WERI-Rb-1 (cell line): ENCODE measurements around the gene F3.

Experiments
- DNase-seq: peaks from one replicate; pipeline ENCODE4 v3.0.0-alpha.2; 2020
- H3K27ac ChIP-seq: fragments of 250-450 bp; sonication (Bioruptor Pico); 2 replicates; pipeline ENCODE4 v1.5.1; 2020; ENCODE audit warnings: mild to moderate bottlenecking, moderate library complexity
- H3K27me3 ChIP-seq: fragments of 250-450 bp; sonication (Bioruptor Pico); 2 replicates; pipeline ENCODE4 v1.5.1; 2021; ENCODE audit warnings: mild to moderate bottlenecking, low read depth, moderate library complexity; ENCODE audit not compliant: insufficient read depth, severe bottlenecking
- H3K36me3 ChIP-seq: fragments of 250-450 bp; sonication (Bioruptor Pico); 2 replicates; pipeline ENCODE4 v1.5.1; 2020; ENCODE audit warnings: mild to moderate bottlenecking, moderate library complexity
- H3K4me3 ChIP-seq: 2 replicates; pipeline ENCODE4 v1.5.1; 2011; ENCODE audit warnings: low read depth, mild to moderate bottlenecking, control low read depth, low read length
- H3K9me3 ChIP-seq: fragments of 250-450 bp; sonication (Bioruptor Pico); 2 replicates; pipeline ENCODE4 v1.5.1; 2021; ENCODE audit warnings: mild to moderate bottlenecking, moderate library complexity; ENCODE audit not compliant: severe bottlenecking
- TF ChIP-seq, protein P1 (sequence below): IDR thresholded peaks from 2 replicates; pipeline ENCODE4 v1.5.1; 2011; ENCODE audit warnings: low read depth, mild to moderate bottlenecking, control low read depth, inconsistent platforms, low read length

F3 gene

DNA sequence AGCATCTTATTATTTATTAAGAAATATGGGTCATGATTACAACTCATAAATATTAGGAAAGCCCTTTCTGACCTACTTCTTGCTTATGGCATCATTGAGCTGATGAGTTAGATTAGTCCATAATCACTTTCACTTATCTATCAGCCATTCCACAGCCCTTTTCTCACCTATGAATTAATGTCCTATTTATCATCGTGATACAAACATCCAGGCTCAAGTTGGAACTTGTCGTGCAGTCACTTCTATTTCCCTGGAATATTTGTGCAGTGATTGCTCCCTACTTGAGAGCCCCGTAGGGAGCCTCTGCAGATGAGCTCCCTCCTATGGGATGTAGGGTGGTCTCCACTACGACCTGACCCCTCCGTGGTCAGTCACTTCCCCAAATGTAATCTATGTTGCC, 8.1 kb upstream of the F3 start:
- Histone ChIP-seq H3K27me3 (no peaks in the 10 kb centered on the region), H3K36me3 (no peaks in the 10 kb centered on the region), H3K27ac (no peak overlapping the region), H3K9me3 (no peaks in the 10 kb centered on the region), H3K4me3 (no peak overlapping the region)
- TF ChIP-seq, protein P1, sequence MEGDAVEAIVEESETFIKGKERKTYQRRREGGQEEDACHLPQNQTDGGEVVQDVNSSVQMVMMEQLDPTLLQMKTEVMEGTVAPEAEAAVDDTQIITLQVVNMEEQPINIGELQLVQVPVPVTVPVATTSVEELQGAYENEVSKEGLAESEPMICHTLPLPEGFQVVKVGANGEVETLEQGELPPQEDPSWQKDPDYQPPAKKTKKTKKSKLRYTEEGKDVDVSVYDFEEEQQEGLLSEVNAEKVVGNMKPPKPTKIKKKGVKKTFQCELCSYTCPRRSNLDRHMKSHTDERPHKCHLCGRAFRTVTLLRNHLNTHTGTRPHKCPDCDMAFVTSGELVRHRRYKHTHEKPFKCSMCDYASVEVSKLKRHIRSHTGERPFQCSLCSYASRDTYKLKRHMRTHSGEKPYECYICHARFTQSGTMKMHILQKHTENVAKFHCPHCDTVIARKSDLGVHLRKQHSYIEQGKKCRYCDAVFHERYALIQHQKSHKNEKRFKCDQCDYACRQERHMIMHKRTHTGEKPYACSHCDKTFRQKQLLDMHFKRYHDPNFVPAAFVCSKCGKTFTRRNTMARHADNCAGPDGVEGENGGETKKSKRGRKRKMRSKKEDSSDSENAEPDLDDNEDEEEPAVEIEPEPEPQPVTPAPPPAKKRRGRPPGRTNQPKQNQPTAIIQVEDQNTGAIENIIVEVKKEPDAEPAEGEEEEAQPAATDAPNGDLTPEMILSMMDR: no peak
- no peak for DNase-seq

DNA sequence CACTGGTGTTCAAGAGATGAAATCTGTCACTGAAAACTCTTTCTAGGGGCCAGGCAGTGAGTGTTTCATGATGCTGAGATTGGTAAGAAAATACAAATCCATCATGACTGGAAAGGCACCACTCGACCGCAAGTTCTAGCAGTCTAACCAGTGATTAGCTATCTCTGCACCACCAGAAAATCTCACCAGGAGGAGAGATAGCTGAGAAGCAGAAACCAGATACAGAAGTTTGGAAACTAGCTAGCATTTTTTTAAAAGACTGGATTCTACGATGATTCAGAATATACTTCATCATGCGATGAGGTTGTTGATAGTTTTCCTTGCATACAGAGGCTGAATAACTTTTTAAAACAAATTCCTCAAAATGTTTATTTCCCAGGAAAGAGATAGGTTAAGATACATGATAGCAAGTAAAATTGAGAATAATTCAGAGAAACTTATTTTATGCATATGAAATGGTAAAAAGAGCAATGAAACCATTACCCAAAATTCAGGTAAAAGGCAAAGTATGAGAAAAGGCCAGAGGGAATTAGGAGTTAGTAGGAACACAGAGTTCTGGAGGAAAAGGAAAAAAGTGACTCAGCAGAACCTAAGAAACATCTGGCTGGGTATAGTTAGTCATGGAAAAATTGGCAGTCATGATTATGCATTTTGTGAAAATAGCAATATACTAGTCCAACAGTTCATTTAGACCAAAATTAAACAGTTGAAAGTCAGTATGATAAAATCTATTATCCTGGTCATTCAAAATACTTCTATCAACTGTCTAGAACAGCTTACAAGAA, 3.3 kb upstream of the F3 start:
- DNase-seq: no peak
- no peak overlapping the region for H3K4me3 ChIP-seq
- TF ChIP-seq, protein P1: no peak
- no peaks in the 10 kb centered on the region for H3K27me3 ChIP-seq
- H3K9me3 ChIP-seq: no peaks in the 10 kb centered on the region
- no peak overlapping the region for H3K27ac ChIP-seq
- no peaks in the 10 kb centered on the region; the same call in 1 of the 2 replicates for H3K36me3 ChIP-seq

DNA sequence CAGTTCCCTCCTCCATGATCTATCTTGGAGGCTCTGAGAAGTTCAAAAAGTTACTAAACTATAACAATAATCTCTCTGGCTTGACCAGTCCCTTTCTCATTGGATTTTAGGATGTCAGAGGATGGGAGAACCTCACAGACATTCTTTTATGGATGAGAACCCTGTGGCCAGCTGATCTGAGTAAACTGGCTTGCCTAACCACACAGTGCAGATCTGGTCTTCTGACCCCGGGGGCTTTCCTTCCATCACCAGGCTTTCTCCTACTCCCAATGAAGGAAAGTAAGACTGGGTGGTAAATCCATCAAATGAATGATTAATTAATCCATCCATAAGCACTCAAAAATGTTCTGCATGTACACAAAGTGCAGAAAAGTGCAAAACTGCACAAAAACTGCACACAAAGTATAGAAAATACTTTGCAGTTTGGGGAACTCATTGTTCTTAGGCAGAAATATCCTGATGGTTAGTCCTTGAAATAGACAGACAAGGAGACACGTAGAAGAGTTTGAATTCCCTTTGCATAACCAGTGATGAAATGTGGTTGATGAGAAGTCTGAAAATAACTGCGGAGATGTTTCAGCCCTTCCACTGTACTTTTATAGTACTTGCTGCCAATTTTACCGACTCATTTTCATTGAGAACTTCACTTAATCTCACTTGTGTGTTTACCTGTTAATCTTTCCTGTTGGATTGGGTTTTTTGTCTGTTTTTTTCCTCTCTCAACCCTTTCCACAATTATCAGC, 2.5 kb upstream of the F3 start:
- Histone ChIP-seq H3K27me3 (no peaks in the 10 kb centered on the region), H3K36me3 (no peaks in the 10 kb centered on the region; the same call in 1 of the 2 replicates), H3K27ac (no peak overlapping the region), H3K4me3 (no peak overlapping the region), H3K9me3 (no peaks in the 10 kb centered on the region)
- TF ChIP-seq, protein P1: no peak
- no peak for DNase-seq

DNA sequence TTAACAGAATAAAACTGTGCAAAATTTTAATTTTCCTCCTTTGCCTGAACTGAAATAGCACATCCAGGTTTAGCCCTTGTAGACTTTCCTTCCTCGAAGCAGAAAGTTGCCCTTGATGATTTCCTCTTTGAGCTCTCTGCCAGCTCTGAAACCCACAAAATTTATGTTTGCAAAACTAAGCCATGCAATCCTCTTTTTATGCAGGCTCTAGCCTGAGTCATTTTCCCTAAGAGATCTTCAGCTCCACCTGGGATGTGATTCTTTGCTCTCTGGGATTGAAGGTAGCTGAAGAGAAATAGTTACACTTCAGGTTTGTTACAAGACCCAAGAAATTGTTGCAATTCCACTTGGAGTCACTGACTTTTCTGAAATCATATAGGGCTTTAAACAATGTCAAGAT, 1.4 kb upstream of the F3 start:
- H3K27ac ChIP-seq: no peak overlapping the region
- H3K9me3 ChIP-seq: no peaks in the 10 kb centered on the region
- no peak overlapping the region for H3K4me3 ChIP-seq
- DNase-seq: no peak
- TF ChIP-seq, protein P1: no peak
- no peaks in the 10 kb centered on the region for H3K27me3 ChIP-seq
- no peaks in the 10 kb centered on the region; the same call in 1 of the 2 replicates for H3K36me3 ChIP-seq

DNA sequence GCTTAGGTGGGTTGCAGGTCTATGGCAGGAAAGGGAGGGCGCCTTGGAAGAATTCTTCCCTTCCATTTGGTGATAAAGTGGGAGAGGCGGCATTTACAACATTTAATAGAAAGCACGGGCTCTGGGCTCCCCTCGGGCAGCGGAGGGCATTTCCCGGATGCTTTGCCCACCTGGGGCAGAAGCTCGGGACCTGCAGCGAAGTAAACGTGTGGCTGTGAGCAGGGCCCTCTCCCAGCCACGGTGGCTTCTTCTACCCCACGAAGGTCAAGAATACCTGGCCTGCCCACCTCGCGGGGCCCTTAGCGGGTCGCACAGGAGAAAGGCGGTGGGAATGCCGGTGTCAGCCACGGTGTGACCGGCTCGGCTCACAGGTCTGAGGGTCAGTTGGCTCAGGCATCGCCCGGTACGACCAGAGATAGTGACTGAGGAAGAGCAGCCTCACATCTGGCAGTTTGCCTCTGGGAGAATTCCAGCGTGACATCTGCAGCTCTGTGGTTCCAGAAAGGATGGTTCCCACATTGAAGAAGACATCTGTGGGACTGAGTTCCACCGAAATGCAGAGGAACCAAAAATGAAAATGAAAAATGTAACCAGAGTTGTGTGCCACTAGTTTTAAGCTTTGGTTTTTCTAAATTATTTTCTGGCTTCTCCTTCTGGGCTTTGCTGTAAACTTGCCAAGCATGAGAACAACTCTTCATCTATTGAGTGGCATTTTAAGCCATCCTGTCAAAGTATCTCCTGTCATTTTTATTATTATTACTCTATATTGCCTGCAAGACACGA, 720 bp upstream of the F3 start:
- Histone ChIP-seq H3K4me3 (peak overlapping the region; percentile 89), H3K27ac (peak overlapping the region; percentile 53; the same call in 1 of the 2 replicates), H3K36me3 (no peaks in the 10 kb centered on the region; the same call in 1 of the 2 replicates), H3K27me3 (no peaks in the 10 kb centered on the region), H3K9me3 (no peaks in the 10 kb centered on the region)
- DNase-seq: no peak
- TF ChIP-seq, protein P1: no peak
